GM21367 (cell line): Measurements from ENCODE around the gene AKAP5.

Experiments
- ATAC-seq: cut with Tn5 transposase; IDR thresholded peaks from one replicate; pipeline ENCODE4 v1.9.1; 2021; ENCODE audit not compliant: unreplicated experiment

The AKAP5 gene

GRCh38 chr14:64465191-64465822 lies at the start of gene AKAP5:
Gene AKAP5, plus strand, starts transcription at chr14:64465499. Its CDS starts 2,896 bp downstream, at chr14:64468395.
- peak; percentile 50 for ATAC-seq

- no peak for ATAC-seq
Observed at GRCh38 chr14:64416348-64416932, 48.9 kb upstream of the AKAP5 start.

- ATAC-seq, result no peak
Observed at GRCh38 chr14:64417055-64417770, 48.1 kb upstream of the AKAP5 start.

GRCh38 chr14:64417771-64418125 lies 47.6 kb upstream of the AKAP5 start:
- no peak for ATAC-seq

- ATAC-seq, result no peak
Observed at GRCh38 chr14:64419003-64419402, 46.3 kb upstream of the AKAP5 start.

- no peak for ATAC-seq
Observed at GRCh38 chr14:64421166-64421565, 44.1 kb upstream of the AKAP5 start.

GRCh38 chr14:64422005-64422404 lies 43.3 kb upstream of the AKAP5 start:
- ATAC-seq, result no peak

- ATAC-seq, result no peak
Observed at GRCh38 chr14:64422756-64423155, 42.5 kb upstream of the AKAP5 start.

GRCh38 chr14:64423987-64424386 lies 41.3 kb upstream of the AKAP5 start:
- ATAC-seq, result no peak

- ATAC-seq, result no peak
Observed at GRCh38 chr14:64434528-64434927, 30.8 kb upstream of the AKAP5 start.

GRCh38 chr14:64438181-64438841 lies 27.0 kb upstream of the AKAP5 start:
- ATAC-seq, result no peak

- ATAC-seq, result no peak
Observed at GRCh38 chr14:64439141-64439540, 26.2 kb upstream of the AKAP5 start.

GRCh38 chr14:64440494-64440893 lies 24.8 kb upstream of the AKAP5 start:
- ATAC-seq, result no peak

- ATAC-seq, result no peak
Observed at GRCh38 chr14:64442300-64442988, 22.9 kb upstream of the AKAP5 start.

- no peak for ATAC-seq
Observed at GRCh38 chr14:64444140-64444539, 21.2 kb upstream of the AKAP5 start.

- peak; percentile 91 for ATAC-seq
Observed at GRCh38 chr14:64444984-64445845, 20.1 kb upstream of the AKAP5 start.

- no peak for ATAC-seq
Observed at GRCh38 chr14:64447876-64448670, 17.2 kb upstream of the AKAP5 start.

GRCh38 chr14:64450255-64450654 lies 15.0 kb upstream of the AKAP5 start:
- no peak for ATAC-seq

- ATAC-seq, result no peak
Observed at GRCh38 chr14:64454671-64455070, 10.6 kb upstream of the AKAP5 start.
